Astrocyte (in vitro differentiated cells and primary cell): ENCODE results near the gene RALGPS1. TPM values are rescaled to one million over a fixed set of nuclear protein-coding genes. Genes with fewer than 3 reads are reported as not detected.

Experiments used
- DNase-seq: peaks from one replicate; pipeline ENCODE4 v3.0.0-alpha.2; 2010; ENCODE audit warnings: low read depth
- FAIRE-seq: peaks from 2 replicates; lab custom pipeline; 2011; peaks lifted over from hg19 to GRCh38; lab: Jason Lieb, UNC
- H2AFZ ChIP-seq: 2 replicates; pipeline ENCODE4 v1.6.0; 2012; ENCODE audit warnings: low read depth, low read length, inconsistent platforms
- H3K27ac ChIP-seq: 2 replicates; pipeline ENCODE4 v1.5.1; 2011; ENCODE audit warnings: low read depth, low read length, inconsistent platforms
- H3K27me3 ChIP-seq: 2 replicates; pipeline ENCODE4 v1.6.0; 2011; ENCODE audit warnings: low read length, inconsistent platforms; ENCODE audit not compliant: insufficient read depth
- H3K36me3 ChIP-seq: 2 replicates; pipeline ENCODE4 v1.5.1; 2011; ENCODE audit warnings: low read length, inconsistent platforms; ENCODE audit not compliant: insufficient read depth
- H3K4me1 ChIP-seq: 2 replicates; pipeline ENCODE4 v1.5.1; 2011; ENCODE audit warnings: low read length, inconsistent platforms; ENCODE audit not compliant: insufficient read depth
- H3K4me2 ChIP-seq: 2 replicates; pipeline ENCODE4 v1.6.0; 2012; ENCODE audit warnings: low read length, inconsistent platforms
- H3K4me3 ChIP-seq: 2 replicates; pipeline ENCODE4 v1.5.1; 2011; ENCODE audit warnings: low read depth, mild to moderate bottlenecking, low read length, inconsistent platforms; ENCODE audit not compliant: insufficient read depth
- H3K79me2 ChIP-seq: 2 replicates; pipeline ENCODE4 v1.6.0; 2012; ENCODE audit warnings: mild to moderate bottlenecking, low read length, inconsistent platforms; ENCODE audit not compliant: insufficient read depth
- H3K9ac ChIP-seq: 2 replicates; pipeline ENCODE4 v1.6.0; 2012; ENCODE audit warnings: mild to moderate bottlenecking, low read length, inconsistent platforms
- H3K9me3 ChIP-seq: 2 replicates; pipeline ENCODE4 v1.5.1; 2012; ENCODE audit warnings: low read depth, mild to moderate bottlenecking, low read length, inconsistent platforms; ENCODE audit not compliant: insufficient read depth
- H4K20me1 ChIP-seq: 2 replicates; pipeline ENCODE4 v1.6.0; 2012; ENCODE audit warnings: low read length, inconsistent platforms; ENCODE audit not compliant: insufficient read depth
- H3K27ac Mint-ChIP-seq: one replicate; pipeline ENCODE4 v1.8.0; 2021; ENCODE audit warnings: mild to moderate bottlenecking, mixed read lengths; ENCODE audit not compliant: unreplicated experiment
- H3K27me3 Mint-ChIP-seq: one replicate; pipeline ENCODE4 v1.8.0; 2021; ENCODE audit warnings: low read depth, mixed read lengths; ENCODE audit not compliant: unreplicated experiment
- H3K36me3 Mint-ChIP-seq: one replicate; pipeline ENCODE4 v1.8.0; 2021; ENCODE audit warnings: low read depth, mixed read lengths; ENCODE audit not compliant: unreplicated experiment
- H3K4me1 Mint-ChIP-seq: one replicate; pipeline ENCODE4 v1.8.0; 2021; ENCODE audit warnings: low read depth, mixed read lengths; ENCODE audit not compliant: unreplicated experiment
- H3K4me3 Mint-ChIP-seq: one replicate; pipeline ENCODE4 v1.8.0; 2021; ENCODE audit warnings: mild to moderate bottlenecking, moderate library complexity, mixed read lengths; ENCODE audit not compliant: unreplicated experiment
- H3K9me3 Mint-ChIP-seq: one replicate; pipeline ENCODE4 v1.8.0; 2021; ENCODE audit warnings: mild to moderate bottlenecking, mixed read lengths; ENCODE audit not compliant: unreplicated experiment
- CTCF ChIP-seq: IDR thresholded peaks from 2 replicates; pipeline ENCODE4 v1.5.1; 2011; ENCODE audit warnings: low read depth, mild to moderate bottlenecking, inconsistent platforms, low read length, moderate library complexity; ENCODE audit not compliant: insufficient read depth
- EZH2 ChIP-seq: IDR thresholded peaks from 2 replicates; pipeline ENCODE4 v1.6.1; 2012; ENCODE audit warnings: mild to moderate bottlenecking, low read length, inconsistent platforms; ENCODE audit not compliant: insufficient read depth
- total RNA-seq: library from RNA; stranded (reverse); gene quantifications from 2 replicates; pipeline ENCODE4 v1.2.1, GENCODE V29; 2021

Gene RALGPS1
- total RNA-seq, 1 donor from 2014 or later: 2.8 TPM

- no peaks in the 10 kb centered on the region for H3K9me3 ChIP-seq
- peak overlapping the region; percentile 57 for H3K4me3 ChIP-seq
- H3K4me1 ChIP-seq: peaks cover 18% of the 10 kb centered on the region
- H3K27ac Mint-ChIP-seq: no peak overlapping the region
- peaks cover 9% of the 10 kb centered on the region for H3K27me3 Mint-ChIP-seq
- peak overlapping the region; percentile 57 for H3K4me3 Mint-ChIP-seq
- H3K9me3 Mint-ChIP-seq: no peaks in the 10 kb centered on the region
- H3K4me1 Mint-ChIP-seq: peaks cover 10% of the 10 kb centered on the region
- H3K36me3 ChIP-seq: no peaks in the 10 kb centered on the region
- no peak for FAIRE-seq
- no peak for TF ChIP-seq CTCF
- TF ChIP-seq EZH2: no peak
- no peak overlapping the region for H3K27ac ChIP-seq
- peak overlapping the region; percentile 78 for H3K9ac ChIP-seq
- peak overlapping the region; percentile 82 for H2AFZ ChIP-seq
- peaks cover 7% of the 10 kb centered on the region for H4K20me1 ChIP-seq
- peaks cover 4% of the 10 kb centered on the region for H3K36me3 Mint-ChIP-seq
- peak overlapping the region; percentile 86 for H3K4me2 ChIP-seq
- DNase-seq: no peak
- H3K79me2 ChIP-seq: peaks cover 3% of the 10 kb centered on the region
- H3K27me3 ChIP-seq: peaks cover 3% of the 10 kb centered on the region
Measured at GRCh38 chr9:127123064-127123890, 208.7 kb downstream of the RALGPS1 start.

GRCh38 chr9:127124111-127124531, 209.5 kb downstream of the RALGPS1 start:
- H3K79me2 ChIP-seq: peaks cover 3% of the 10 kb centered on the region
- Mint-ChIP-seq H3K4me1 (peaks cover 5% of the 10 kb centered on the region), H3K27ac (no peak overlapping the region), H3K4me3 (no peak overlapping the region), H3K36me3 (no peaks in the 10 kb centered on the region), H3K9me3 (no peaks in the 10 kb centered on the region), H3K27me3 (peaks cover 9% of the 10 kb centered on the region)
- no peak for TF ChIP-seq CTCF
- TF ChIP-seq EZH2: no peak
- peaks cover 7% of the 10 kb centered on the region for H4K20me1 ChIP-seq
- H3K4me1 ChIP-seq: peaks cover 18% of the 10 kb centered on the region
- no peak for DNase-seq
- H3K4me2 ChIP-seq: no peak overlapping the region
- H3K9ac ChIP-seq: no peak overlapping the region
- peaks cover 3% of the 10 kb centered on the region for H3K27me3 ChIP-seq
- H2AFZ ChIP-seq: no peak overlapping the region
- no peak overlapping the region for H3K4me3 ChIP-seq
- H3K9me3 ChIP-seq: no peaks in the 10 kb centered on the region
- FAIRE-seq: no peak
- no peak overlapping the region for H3K27ac ChIP-seq
- H3K36me3 ChIP-seq: no peaks in the 10 kb centered on the region

GRCh38 chr9:127124792-127125191, 210.2 kb downstream of the RALGPS1 start:
- H3K4me3 Mint-ChIP-seq: no peak overlapping the region
- H3K27ac ChIP-seq: no peak overlapping the region
- FAIRE-seq: no peak

More at GRCh38 chr9:127124792-127125191, 210.2 kb downstream of the RALGPS1 start:
- Histone ChIP-seq H3K27me3 (peaks cover 3% of the 10 kb centered on the region), H3K79me2 (peaks cover 3% of the 10 kb centered on the region), H4K20me1 (peaks cover 7% of the 10 kb centered on the region), H3K9me3 (no peaks in the 10 kb centered on the region), H3K9ac (no peak overlapping the region), H3K4me1 (peaks cover 18% of the 10 kb centered on the region), H3K36me3 (no peaks in the 10 kb centered on the region), H3K4me3 (no peak overlapping the region), H3K4me2 (no peak overlapping the region), H2AFZ (no peak overlapping the region)
- H3K9me3 Mint-ChIP-seq: no peaks in the 10 kb centered on the region
- no peak overlapping the region for H3K27ac Mint-ChIP-seq
- no peaks in the 10 kb centered on the region for H3K36me3 Mint-ChIP-seq
- H3K4me1 Mint-ChIP-seq: peaks cover 5% of the 10 kb centered on the region
- DNase-seq: no peak
- no peak for TF ChIP-seq EZH2
- TF ChIP-seq CTCF: no peak
- H3K27me3 Mint-ChIP-seq: peaks cover 9% of the 10 kb centered on the region
